Measurements from ENCODE around the gene SNRPD1.
"Not testable (repeated sequence)": the region's sequence is repeated elsewhere in the genome, so short reads cannot be mapped to it uniquely, and the experiment has no call there.

The SNRPD1 gene

GRCh38 chr18:21634588-21635199 lies 22.6 kb downstream of the SNRPD1 start:
- DNase-seq (ENCODE audit: low read depth in 1 of 2, low spot score in 1 of 2): no peak

GRCh38 chr18:21636769-21637168 lies 24.7 kb downstream of the SNRPD1 start:
- DNase-seq (ENCODE audit: low read depth in 1 of 2, low spot score in 1 of 2): no peak

- no peak for DNase-seq (ENCODE audit: low read depth in 1 of 2, low spot score in 1 of 2)
Observed at GRCh38 chr18:21638822-21639221, 26.7 kb downstream of the SNRPD1 start.

- DNase-seq (ENCODE audit: low read depth in 1 of 2, low spot score in 1 of 2): not testable (repeated sequence)
Observed at GRCh38 chr18:21640375-21640774, 28.3 kb downstream of the SNRPD1 start.

GRCh38 chr18:21650311-21650710 lies 38.2 kb downstream of the SNRPD1 start:
- DNase-seq (ENCODE audit: low read depth in 1 of 2, low spot score in 1 of 2): no peak

GRCh38 chr18:21652073-21652472 lies 40.0 kb downstream of the SNRPD1 start:
- no peak for DNase-seq (ENCODE audit: low read depth in 1 of 2, low spot score in 1 of 2)

GRCh38 chr18:21653361-21653760 lies 41.2 kb downstream of the SNRPD1 start:
- DNase-seq (ENCODE audit: low read depth in 1 of 2, low spot score in 1 of 2): no peak

GRCh38 chr18:21656402-21656801 lies 44.3 kb downstream of the SNRPD1 start:
- DNase-seq (ENCODE audit: low read depth in 1 of 2, low spot score in 1 of 2): no peak

GRCh38 chr18:21660078-21660477 lies 48.0 kb downstream of the SNRPD1 start:
- DNase-seq (ENCODE audit: low read depth in 1 of 2, low spot score in 1 of 2): no peak

- no peak for DNase-seq (ENCODE audit: low read depth in 1 of 2, low spot score in 1 of 2)
Observed at GRCh38 chr18:21662581-21662980, 50.5 kb downstream of the SNRPD1 start.

GRCh38 chr18:21663578-21663977 lies 51.5 kb downstream of the SNRPD1 start:
- DNase-seq (ENCODE audit: low read depth in 1 of 2, low spot score in 1 of 2): no peak

GRCh38 chr18:21664069-21664468 lies 52.0 kb downstream of the SNRPD1 start:
- no peak for DNase-seq (ENCODE audit: low read depth in 1 of 2, low spot score in 1 of 2)

- DNase-seq (ENCODE audit: low read depth in 1 of 2, low spot score in 1 of 2): no peak
Observed at GRCh38 chr18:21669736-21670285, 57.7 kb downstream of the SNRPD1 start.

GRCh38 chr18:21672521-21673267 lies 60.6 kb downstream of the SNRPD1 start:
- DNase-seq (ENCODE audit: low read depth in 1 of 2, low spot score in 1 of 2): no peak

- DNase-seq (ENCODE audit: low read depth in 1 of 2, low spot score in 1 of 2): not testable (repeated sequence)
Observed at GRCh38 chr18:21675354-21675753, 63.2 kb downstream of the SNRPD1 start.

GRCh38 chr18:21678859-21679258 lies 66.7 kb downstream of the SNRPD1 start:
- no peak for DNase-seq (ENCODE audit: low read depth in 1 of 2, low spot score in 1 of 2)

- DNase-seq (ENCODE audit: low read depth in 1 of 2, low spot score in 1 of 2): no peak
Observed at GRCh38 chr18:21680161-21680560, 68.0 kb downstream of the SNRPD1 start.

GRCh38 chr18:21682371-21683051 lies 70.4 kb downstream of the SNRPD1 start:
- DNase-seq (ENCODE audit: low read depth in 1 of 2, low spot score in 1 of 2): peak in 1 of 2 donors; percentile 23

Data from activated CD4-positive, alpha-beta T cell treated with anti-CD3 and anti-CD28 coated beads, Interleukin-2, amount 50 U/mL, for 24 hours (primary cell).